Activated CD8-positive, alpha-beta T cell treated with anti-CD3 and anti-CD28 coated beads, Interleukin-2, amount 10 ng/mL, durations not matched to agents 7 days and 5 days (primary cell): ENCODE data around the gene ZNF48. TPM values are rescaled to one million over a fixed set of nuclear protein-coding genes. Genes with fewer than 3 reads are reported as not detected.
A peak's percentile ranks its signal among the peaks of the same experiment; 100 is the strongest.

Experiments used
- ATAC-seq: fragments of 150-1000 bp; cut with Tn5 transposase; one replicate; pipeline ENCODE4 v1.10.0; 2021; ENCODE audit warnings: moderate library complexity
- CTCF ChIA-PET: fragments of 350-600 bp; sonication (Branson Sonifier 250); formaldehyde crosslinking; loops from one replicate; lab custom pipeline; 2021; ENCODE audit warnings: antibody characterized with exemption; lab: Charles Lee
- POLR2A ChIA-PET: fragments of 350-600 bp; sonication (Branson Sonifier 250); formaldehyde crosslinking; loops from one replicate; lab custom pipeline; 2021; ENCODE audit warnings: antibody characterized with exemption; lab: Charles Lee
- DNase-seq: peaks from one replicate; pipeline ENCODE4 v3.0.0-alpha.2; 2020
- H3K27ac Mint-ChIP-seq: one replicate; pipeline ENCODE4 v1.8.0; 2021; ENCODE audit warnings: mild to moderate bottlenecking, mixed read lengths
- H3K27me3 Mint-ChIP-seq: one replicate; pipeline ENCODE4 v1.8.0; 2021; ENCODE audit warnings: low read depth, mixed read lengths
- H3K36me3 Mint-ChIP-seq: one replicate; pipeline ENCODE4 v1.8.0; 2021; ENCODE audit warnings: low read depth, mixed read lengths
- H3K4me1 Mint-ChIP-seq: one replicate; pipeline ENCODE4 v1.8.0; 2021; ENCODE audit warnings: low read depth, mixed read lengths
- H3K4me3 Mint-ChIP-seq: one replicate; pipeline ENCODE4 v1.8.0; 2021; ENCODE audit warnings: mild to moderate bottlenecking, mixed read lengths
- H3K9me3 Mint-ChIP-seq: one replicate; pipeline ENCODE4 v1.8.0; 2022; ENCODE audit warnings: mixed read lengths; ENCODE audit not compliant: insufficient read depth
- total RNA-seq, 2 experiments: library from RNA; stranded (reverse); gene quantifications; one replicate each; pipeline ENCODE4 v1.2.3, GENCODE V29; 2021

ZNF48 gene
- total RNA-seq, 2 experiments from 2014 or later = 13.5 to 13.8 TPM

GRCh38 chr16:30409125-30410060 is 14.2 kb downstream of the ZNF48 start:
- Mint-ChIP-seq H3K36me3 (peaks cover 13% of the 10 kb centered on the region), H3K4me3 (no peak overlapping the region), H3K27me3 (no peaks in the 10 kb centered on the region), H3K9me3 (no peaks in the 10 kb centered on the region), H3K4me1 (peaks cover 36% of the 10 kb centered on the region), H3K27ac (peak overlapping the region; percentile 30)
- POLR2A ChIA-PET = interaction anchor here (0.6 to 1.5 kb wide), 6 partner anchors 9 to 330 kb away, joined by 3 to 10 read pairs (median 3); partner anchors contain the start of gene SEPTIN1
- CTCF ChIA-PET = interaction anchor here (0.6 to 4.6 kb wide), 33 partner anchors 8 to 333 kb away, joined by 3 to 79 read pairs (median 4); partner anchors contain the start of genes CD2BP2, DCTPP1, PPP4C and SEPTIN1
- DNase-seq (peak; percentile 94), ATAC-seq (peak; percentile 64)

GRCh38 chr16:30413112-30413806 is 18.0 kb downstream of the ZNF48 start:
- no peak overlapping the region for H3K27ac Mint-ChIP-seq
- H3K27me3 Mint-ChIP-seq = no peaks in the 10 kb centered on the region
- DNase-seq = no peak
- ChIA-PET POLR2A (no interaction called here), CTCF (interaction anchor here (1.4 to 1.8 kb wide), 2 partner anchors 17 to 72 kb away, joined by 3 to 4 read pairs; partner anchors contain the start of gene DCTPP1)
- H3K36me3 Mint-ChIP-seq = peaks cover 24% of the 10 kb centered on the region
- no peak for ATAC-seq
- peaks cover 41% of the 10 kb centered on the region for H3K4me1 Mint-ChIP-seq
- H3K4me3 Mint-ChIP-seq = no peak overlapping the region
- no peaks in the 10 kb centered on the region for H3K9me3 Mint-ChIP-seq

- Mint-ChIP-seq H3K27ac (no peak overlapping the region), H3K4me1 (peaks cover 41% of the 10 kb centered on the region), H3K4me3 (no peak overlapping the region), H3K9me3 (no peaks in the 10 kb centered on the region), H3K27me3 (no peaks in the 10 kb centered on the region), H3K36me3 (peaks cover 31% of the 10 kb centered on the region)
- DNase-seq = no peak
- ChIA-PET POLR2A (no interaction called here), CTCF (interaction anchor here (1.4 to 1.8 kb wide), 3 partner anchors 16 to 271 kb away, joined by 3 to 4 read pairs (median 3); partner anchors contain the start of gene DCTPP1)
- ATAC-seq = no peak
Measured at GRCh38 chr16:30414159-30414558, 18.9 kb downstream of the ZNF48 start.

GRCh38 chr16:30416047-30416603 is 20.9 kb downstream of the ZNF48 start:
- H3K27ac Mint-ChIP-seq = no peak overlapping the region
- POLR2A ChIA-PET = interaction anchor here (0.7 to 1.1 kb wide), 3 partner anchors 9 to 324 kb away, joined by 3 to 5 read pairs (median 3); partner anchors contain the start of genes DCTPP1, TBX6 and ZNF771

GRCh38 chr16:30416624-30417528 is 21.7 kb downstream of the ZNF48 start:
- peaks cover 33% of the 10 kb centered on the region for H3K4me1 Mint-ChIP-seq
- H3K4me3 Mint-ChIP-seq = peak overlapping the region; percentile 32
- ATAC-seq = no peak
- no peaks in the 10 kb centered on the region for H3K27me3 Mint-ChIP-seq
- no peak for DNase-seq
- peak overlapping the region; percentile 58 for H3K27ac Mint-ChIP-seq
- POLR2A ChIA-PET = interaction anchor here (0.6 to 2.0 kb wide), 8 partner anchors 9 to 325 kb away, joined by 3 to 8 read pairs (median 4); partner anchors contain the start of genes DCTPP1, SEPTIN1, TBX6 and ZNF48
- peaks cover 47% of the 10 kb centered on the region for H3K36me3 Mint-ChIP-seq
- CTCF ChIA-PET = interaction anchor here (0.5 to 4.0 kb wide), 12 partner anchors 9 to 212 kb away, joined by 3 to 44 read pairs (median 6); partner anchors contain the start of genes DCTPP1, ITGAL, TBC1D10B and ZNF771
- H3K9me3 Mint-ChIP-seq = no peaks in the 10 kb centered on the region

More at GRCh38 chr16:30416047-30416603, 20.9 kb downstream of the ZNF48 start:
- ATAC-seq = no peak
- H3K4me3 Mint-ChIP-seq = no peak overlapping the region
- CTCF ChIA-PET = interaction anchor here (0.8 to 3.3 kb wide), 5 partner anchors 8 to 199 kb away, joined by 3 to 41 read pairs (median 3); partner anchors contain the start of genes DCTPP1 and ZNF771
- no peak for DNase-seq
- peaks cover 34% of the 10 kb centered on the region for H3K4me1 Mint-ChIP-seq
- H3K36me3 Mint-ChIP-seq = peaks cover 42% of the 10 kb centered on the region
- no peaks in the 10 kb centered on the region for H3K9me3 Mint-ChIP-seq
- H3K27me3 Mint-ChIP-seq = no peaks in the 10 kb centered on the region

GRCh38 chr16:30417529-30418349 is 22.5 kb downstream of the ZNF48 start:
- Mint-ChIP-seq H3K4me1 (peaks cover 25% of the 10 kb centered on the region), H3K9me3 (no peaks in the 10 kb centered on the region), H3K36me3 (peaks cover 43% of the 10 kb centered on the region), H3K4me3 (peak overlapping the region; percentile 61), H3K27me3 (no peaks in the 10 kb centered on the region), H3K27ac (peak overlapping the region; percentile 55)
- ChIA-PET CTCF (interaction anchor here (0.5 to 4.0 kb wide), 15 partner anchors 9 to 326 kb away, joined by 3 to 44 read pairs (median 4); partner anchors contain the start of genes DCTPP1, ITGAL, SEPTIN1 and TBC1D10B), POLR2A (interaction anchor here (0.6 to 2.0 kb wide), 15 partner anchors 8 to 326 kb away, joined by 3 to 8 read pairs (median 3); partner anchors contain the start of genes DCTPP1, SEPTIN1, SRCAP and TBX6)
- DNase-seq (peak; percentile 92), ATAC-seq (peak; percentile 88)

- ATAC-seq (no peak), DNase-seq (no peak)
- Mint-ChIP-seq H3K27ac (peak overlapping the region; percentile 80), H3K27me3 (no peaks in the 10 kb centered on the region), H3K36me3 (peaks cover 47% of the 10 kb centered on the region), H3K9me3 (no peaks in the 10 kb centered on the region), H3K4me1 (peaks cover 23% of the 10 kb centered on the region), H3K4me3 (peak overlapping the region; percentile 61)
- ChIA-PET CTCF (interaction anchor here (0.8 to 4.0 kb wide), 14 partner anchors 10 to 327 kb away, joined by 3 to 44 read pairs (median 4); partner anchors contain the start of genes DCTPP1, ITGAL, TBC1D10B and TBX6), POLR2A (interaction anchor here (0.6 to 2.0 kb wide), 15 partner anchors 9 to 740 kb away, joined by 3 to 8 read pairs (median 4); partner anchors contain the start of genes DCTPP1, SEPTIN1, SRCAP and ZNF48)
Measured at GRCh38 chr16:30418350-30419181, 23.3 kb downstream of the ZNF48 start.

- Mint-ChIP-seq H3K9me3 (no peaks in the 10 kb centered on the region), H3K4me3 (no peak overlapping the region), H3K36me3 (peaks cover 56% of the 10 kb centered on the region), H3K27ac (no peak overlapping the region), H3K4me1 (peaks cover 28% of the 10 kb centered on the region), H3K27me3 (no peaks in the 10 kb centered on the region)
- DNase-seq (no peak), ATAC-seq (no peak)
- POLR2A ChIA-PET = no interaction called here
- CTCF ChIA-PET = interaction anchor here (1.2 to 4.0 kb wide), 3 partner anchors 9 to 14 kb away, joined by 3 to 44 read pairs (median 4); partner anchors contain the start of genes DCTPP1 and ZNF771
Measured at GRCh38 chr16:30421010-30421409, 25.8 kb downstream of the ZNF48 start.

- Mint-ChIP-seq H3K27ac (peak overlapping the region; percentile 22), H3K4me1 (peaks cover 34% of the 10 kb centered on the region), H3K36me3 (peaks cover 44% of the 10 kb centered on the region), H3K27me3 (no peaks in the 10 kb centered on the region), H3K9me3 (no peaks in the 10 kb centered on the region), H3K4me3 (no peak overlapping the region)
- CTCF ChIA-PET = interaction anchor here (1.5 kb wide), 1 partner anchor 19 kb away, joined by 4 read pairs; no protein-coding TSS in a partner anchor
- ATAC-seq (no peak), DNase-seq (no peak)
- POLR2A ChIA-PET = interaction anchor here (2.9 kb wide), 1 partner anchor 44 kb away, joined by 27 read pairs; the partner anchor contains the start of gene ITGAL
Measured at GRCh38 chr16:30428055-30428454, 32.8 kb downstream of the ZNF48 start.
